HEK293 (cell line): ENCODE results near the gene PLCD3.

Experiments used
- GLI4 ChIP-seq: fragments of 450-650 bp; formaldehyde crosslinking; IDR thresholded peaks from 2 replicates; pipeline ENCODE4 v1.5.1; 2016; ENCODE audit warnings: missing biosample characterization, missing genetic modification characterization
- KLF9 ChIP-seq: fragments of 450-650 bp; formaldehyde crosslinking; IDR thresholded peaks from 2 replicates; pipeline ENCODE4 v1.5.1; 2016; ENCODE audit warnings: missing biosample characterization, missing genetic modification characterization, low read depth
- OSR2 ChIP-seq: fragments of 450-650 bp; formaldehyde crosslinking; IDR thresholded peaks from 2 replicates; pipeline ENCODE4 v1.5.1; 2016; ENCODE audit warnings: missing biosample characterization, missing genetic modification characterization
- OVOL3 ChIP-seq: fragments of 450-650 bp; formaldehyde crosslinking; IDR thresholded peaks from 2 replicates; pipeline ENCODE4 v1.5.1; 2016; ENCODE audit warnings: missing biosample characterization, missing genetic modification characterization
- PRDM4 ChIP-seq: fragments of 450-650 bp; formaldehyde crosslinking; IDR thresholded peaks from 2 replicates; pipeline ENCODE4 v1.5.1; 2017; ENCODE audit warnings: missing biosample characterization, missing genetic modification characterization
- SCRT2 ChIP-seq: fragments of 450-650 bp; formaldehyde crosslinking; IDR thresholded peaks from 2 replicates; pipeline ENCODE4 v1.5.1; 2016; ENCODE audit warnings: missing biosample characterization, missing genetic modification characterization
- TRIM28 ChIP-seq: IDR thresholded peaks from 2 replicates; pipeline ENCODE4 v1.6.1; 2011; ENCODE audit warnings: low read length, control low read depth, borderline replicate concordance
- ZBTB17 ChIP-seq: fragments of 450-650 bp; formaldehyde crosslinking; IDR thresholded peaks from 2 replicates; pipeline ENCODE4 v1.5.1; 2016; ENCODE audit warnings: missing biosample characterization, missing genetic modification characterization
- ZBTB26 ChIP-seq: fragments of 450-650 bp; formaldehyde crosslinking; optimal IDR thresholded peaks from 2 replicates; pipeline ENCODE3; 2016; ENCODE audit warnings: missing biosample characterization, mild to moderate bottlenecking, missing genetic modification characterization
- ZBTB49 ChIP-seq: fragments of 450-650 bp; formaldehyde crosslinking; IDR thresholded peaks from 2 replicates; pipeline ENCODE4 v1.5.1; 2016; ENCODE audit warnings: missing biosample characterization, missing genetic modification characterization, low read depth
- ZNF132 ChIP-seq: fragments of 450-650 bp; formaldehyde crosslinking; IDR thresholded peaks from 2 replicates; pipeline ENCODE4 v1.5.1; 2017; ENCODE audit warnings: missing biosample characterization, missing genetic modification characterization, borderline replicate concordance
- ZNF146 ChIP-seq: fragments of 450-650 bp; formaldehyde crosslinking; IDR thresholded peaks from 2 replicates; pipeline ENCODE4 v1.5.1; 2016; ENCODE audit warnings: missing biosample characterization, missing genetic modification characterization
- ZNF148 ChIP-seq: fragments of 450-650 bp; formaldehyde crosslinking; IDR thresholded peaks from 2 replicates; pipeline ENCODE4 v1.5.0; 2017; ENCODE audit warnings: missing biosample characterization, missing genetic modification characterization, borderline replicate concordance
- ZNF155 ChIP-seq: fragments of 450-650 bp; formaldehyde crosslinking; IDR thresholded peaks from 2 replicates; pipeline ENCODE4 v1.5.1; 2016; ENCODE audit warnings: missing biosample characterization, missing genetic modification characterization
- ZNF16 ChIP-seq: fragments of 450-650 bp; formaldehyde crosslinking; IDR thresholded peaks from 2 replicates; pipeline ENCODE4 v1.5.1; 2016; ENCODE audit warnings: low read depth, missing biosample characterization, missing genetic modification characterization
- ZNF223 ChIP-seq: fragments of 450-650 bp; formaldehyde crosslinking; IDR thresholded peaks from 2 replicates; pipeline ENCODE4 v1.5.1; 2016; ENCODE audit warnings: missing biosample characterization, missing genetic modification characterization
- ZNF280C ChIP-seq: fragments of 450-650 bp; formaldehyde crosslinking; IDR thresholded peaks from 2 replicates; pipeline ENCODE4 v1.5.1; 2016; ENCODE audit warnings: missing biosample characterization, missing genetic modification characterization
- ZNF341 ChIP-seq: fragments of 450-650 bp; formaldehyde crosslinking; IDR thresholded peaks from 2 replicates; pipeline ENCODE4; 2016; ENCODE audit warnings: low read depth, missing biosample characterization, missing genetic modification characterization
- ZNF354C ChIP-seq: fragments of 450-650 bp; formaldehyde crosslinking; IDR thresholded peaks from 2 replicates; pipeline ENCODE4 v1.5.1; 2016; ENCODE audit warnings: missing biosample characterization, missing genetic modification characterization, low read depth, borderline replicate concordance
- ZNF416 ChIP-seq: fragments of 450-650 bp; formaldehyde crosslinking; IDR thresholded peaks from 2 replicates; pipeline ENCODE4 v1.5.1; 2016; ENCODE audit warnings: missing biosample characterization, missing genetic modification characterization
- ZNF521 ChIP-seq: fragments of 450-650 bp; formaldehyde crosslinking; IDR thresholded peaks from 2 replicates; pipeline ENCODE4 v1.5.1; 2017; ENCODE audit warnings: missing biosample characterization, mild to moderate bottlenecking, missing genetic modification characterization
- ZNF529 ChIP-seq: fragments of 450-650 bp; formaldehyde crosslinking; IDR thresholded peaks from 2 replicates; pipeline ENCODE4 v1.5.1; 2017; ENCODE audit warnings: missing genetic modification characterization, missing biosample characterization; ENCODE audit not compliant: insufficient replicate concordance
- ZNF530 ChIP-seq: fragments of 450-650 bp; formaldehyde crosslinking; IDR thresholded peaks from 2 replicates; pipeline ENCODE4 v1.5.1; 2016; ENCODE audit warnings: low read depth, missing biosample characterization, missing genetic modification characterization
- ZNF548 ChIP-seq: fragments of 450-650 bp; formaldehyde crosslinking; IDR thresholded peaks from 2 replicates; pipeline ENCODE4 v1.5.1; 2016; ENCODE audit warnings: missing biosample characterization, missing genetic modification characterization
- ZNF600 ChIP-seq: fragments of 450-650 bp; formaldehyde crosslinking; IDR thresholded peaks from 2 replicates; pipeline ENCODE4 v1.5.1; 2016; ENCODE audit warnings: missing biosample characterization, missing genetic modification characterization
- ZNF626 ChIP-seq: fragments of 450-650 bp; sonication (Bioruptor Pico); formaldehyde crosslinking; IDR thresholded peaks from 2 replicates; pipeline ENCODE4 v1.5.1; 2018; ENCODE audit warnings: missing biosample characterization, missing genetic modification characterization, inconsistent platforms
- ZNF747 ChIP-seq: fragments of 450-650 bp; formaldehyde crosslinking; IDR thresholded peaks from 2 replicates; pipeline ENCODE4 v1.5.1; 2016; ENCODE audit warnings: missing biosample characterization, missing genetic modification characterization
- ZNF777 ChIP-seq: fragments of 450-650 bp; formaldehyde crosslinking; IDR thresholded peaks from 2 replicates; pipeline ENCODE4 v1.5.1; 2017; ENCODE audit warnings: missing biosample characterization, missing genetic modification characterization, borderline replicate concordance
- ZNF791 ChIP-seq: fragments of 450-650 bp; formaldehyde crosslinking; IDR thresholded peaks from 2 replicates; pipeline ENCODE4 v1.5.1; 2016; ENCODE audit warnings: missing biosample characterization, missing genetic modification characterization
- ZSCAN16 ChIP-seq: fragments of 450-650 bp; formaldehyde crosslinking; IDR thresholded peaks from 2 replicates; pipeline ENCODE4 v1.5.1; 2016; ENCODE audit warnings: missing biosample characterization, missing genetic modification characterization
- ZXDB ChIP-seq: fragments of 450-650 bp; formaldehyde crosslinking; IDR thresholded peaks from 2 replicates; pipeline ENCODE4 v1.5.1; 2016; ENCODE audit warnings: missing biosample characterization, missing genetic modification characterization

PLCD3 gene

GRCh38 chr17:45149037-45149668, 16.8 kb upstream of the PLCD3 start (continued):
- TF ChIP-seq ZNF155 (tag by site-specific recombination): no peak
- no peak for TF ChIP-seq ZNF132 (tag by site-specific recombination)
- no peak for TF ChIP-seq ZNF521
- no peak for TF ChIP-seq ZNF354C
- no peak for TF ChIP-seq ZNF548 (tag by site-specific recombination)
- no peak for TF ChIP-seq ZNF16 (tag by site-specific recombination)
- no peak for TF ChIP-seq ZXDB
- TF ChIP-seq ZNF747 (tag by site-specific recombination): no peak
- no peak for TF ChIP-seq ZNF223 (tag by site-specific recombination)
- no peak for TF ChIP-seq ZNF416
- no peak for TF ChIP-seq ZNF146 (tag by site-specific recombination)
- no peak for TF ChIP-seq PRDM4 (tag by site-specific recombination)
- peak; percentile 87 for TF ChIP-seq ZNF341
- no peak for TF ChIP-seq GLI4 (tag by site-specific recombination)
- TF ChIP-seq OSR2: 0 out of 2 replicates have a peak, but pooled peaks have one; percentile 7
- TF ChIP-seq TRIM28: no peak
- TF ChIP-seq ZNF530: no peak
- TF ChIP-seq ZBTB17 (tag by site-specific recombination): no peak
- no peak for TF ChIP-seq KLF9 (tag by site-specific recombination)
- TF ChIP-seq ZBTB26 (tag by site-specific recombination): no peak
- no peak for TF ChIP-seq ZNF626 (tag by site-specific recombination)
- no peak for TF ChIP-seq ZNF529 (tag by site-specific recombination)
- no peak for TF ChIP-seq OVOL3
- TF ChIP-seq SCRT2 (tag by site-specific recombination): no peak
- 0 out of 2 replicates have a peak, but pooled peaks have one; percentile 37 for TF ChIP-seq ZNF777 (tag by site-specific recombination)
- TF ChIP-seq ZSCAN16 (tag by site-specific recombination): no peak
- TF ChIP-seq ZNF280C (tag by site-specific recombination): no peak
- TF ChIP-seq ZNF148 (tag by site-specific recombination): no peak
- TF ChIP-seq ZNF791 (tag by site-specific recombination): no peak
- TF ChIP-seq ZNF600 (tag by site-specific recombination): peak; percentile 92
- TF ChIP-seq ZBTB49 (tag by site-specific recombination): no peak
